GM12891 (cell line): ENCODE results near the gene KRTAP5-6.

Source experiments
- DNase-seq: peaks from one replicate; pipeline ENCODE4 v3.0.0; 2011; ENCODE audit warnings: low spot score; ENCODE audit not compliant: insufficient read length
- FAIRE-seq: peaks from 2 replicates; lab custom pipeline; 2011; peaks lifted over from hg19 to GRCh38; lab: Jason Lieb, UNC
- PAX5 ChIP-seq: IDR thresholded peaks from 2 replicates; pipeline ENCODE4 v1.6.1; 2011; ENCODE audit warnings: low read length, moderate library complexity, mild to moderate bottlenecking; ENCODE audit not compliant: insufficient read depth, severe bottlenecking
- POLR2A ChIP-seq: IDR thresholded peaks from 2 replicates; pipeline ENCODE4 v1.6.1; 2011; ENCODE audit warnings: low read depth, low read length, control low read depth
- POLR2AphosphoS5 ChIP-seq: IDR thresholded peaks from 2 replicates; pipeline ENCODE4 v1.6.1; 2011; ENCODE audit warnings: low read depth, low read length, control low read depth
- POU2F2 ChIP-seq: IDR thresholded peaks from 2 replicates; pipeline ENCODE4 v1.6.1; 2011; ENCODE audit warnings: low read depth, mild to moderate bottlenecking, control low read depth, low read length, moderate library complexity
- SPI1 ChIP-seq: IDR thresholded peaks from 2 replicates; pipeline ENCODE4 v1.6.1; 2011; ENCODE audit warnings: low read depth, low read length, control low read depth
- TAF1 ChIP-seq: IDR thresholded peaks from 2 replicates; pipeline ENCODE4 v1.6.1; 2011; ENCODE audit warnings: low read depth, low read length, control low read depth

KRTAP5-6 gene

DNA sequence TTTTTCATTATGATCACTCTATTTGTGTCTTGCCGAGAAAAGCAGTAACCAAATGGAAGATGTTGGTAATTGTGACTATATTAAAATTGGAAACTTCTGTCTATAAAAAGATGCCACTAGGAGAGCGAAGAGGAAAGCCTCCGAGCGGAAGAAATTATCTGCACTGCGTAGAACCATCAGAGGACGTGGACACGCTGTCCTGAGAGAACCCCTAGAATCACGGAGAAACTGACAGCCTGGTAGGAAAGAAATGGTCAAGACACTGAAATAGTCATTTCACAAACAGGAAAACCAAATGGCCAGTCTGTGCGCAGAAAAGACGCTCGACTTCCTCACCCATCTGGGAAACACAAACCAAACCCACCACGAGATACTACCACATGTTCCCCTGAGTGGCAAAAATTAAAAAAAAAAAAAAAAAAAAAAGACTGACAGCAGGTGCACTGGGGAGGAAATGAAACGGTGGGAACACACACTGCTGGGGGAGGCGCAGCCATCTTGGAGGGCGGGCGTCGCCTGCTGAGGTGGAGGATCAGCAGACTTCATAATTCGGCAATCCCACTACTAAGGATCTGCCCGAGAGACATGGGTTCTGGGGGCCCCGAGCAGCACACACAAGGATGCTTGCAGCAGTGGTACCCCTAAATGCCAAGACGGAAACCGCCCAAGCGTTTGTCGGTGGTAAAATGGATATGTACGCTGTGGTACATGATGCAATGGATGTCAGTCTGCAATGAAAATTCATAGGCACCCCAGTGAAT is 32.1 kb downstream of the KRTAP5-6 start:
- no peak for DNase-seq
- no peak for FAIRE-seq
- TF ChIP-seq SPI1 (0 out of 2 replicates have a peak, but pooled peaks have one; percentile 3), POLR2A (no peak)

DNA sequence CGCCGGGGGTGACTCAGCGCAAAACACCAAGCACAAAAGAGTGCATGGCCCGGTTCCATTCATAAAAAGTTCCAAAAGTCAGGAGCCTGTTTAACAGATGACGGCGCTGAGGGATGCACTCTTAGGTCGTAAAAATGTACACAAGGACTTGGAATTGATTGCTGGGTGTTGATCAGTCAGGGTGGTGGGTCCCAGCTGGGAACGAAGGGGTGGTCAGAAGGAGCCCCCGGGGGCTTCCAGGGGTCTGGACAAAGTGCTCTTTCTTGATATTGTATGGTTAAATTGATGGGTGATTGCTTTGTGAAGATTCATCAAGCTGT is 32.7 kb downstream of the KRTAP5-6 start:
- DNase-seq (no peak), FAIRE-seq (no peak)
- no peak for TF ChIP-seq POU2F2
- no peak for TF ChIP-seq PAX5
- no peak for TF ChIP-seq SPI1
- TF ChIP-seq TAF1 = no peak
- no peak for TF ChIP-seq POLR2AphosphoS5
- TF ChIP-seq POLR2A = no peak

GRCh38 chr11:1730059-1730629 is 33.1 kb downstream of the KRTAP5-6 start:
- TF ChIP-seq PAX5 (no peak), POU2F2 (no peak), POLR2A (no peak), POLR2AphosphoS5 (no peak), SPI1 (no peak), TAF1 (no peak)
- no peak for DNase-seq
- FAIRE-seq = no peak

DNA sequence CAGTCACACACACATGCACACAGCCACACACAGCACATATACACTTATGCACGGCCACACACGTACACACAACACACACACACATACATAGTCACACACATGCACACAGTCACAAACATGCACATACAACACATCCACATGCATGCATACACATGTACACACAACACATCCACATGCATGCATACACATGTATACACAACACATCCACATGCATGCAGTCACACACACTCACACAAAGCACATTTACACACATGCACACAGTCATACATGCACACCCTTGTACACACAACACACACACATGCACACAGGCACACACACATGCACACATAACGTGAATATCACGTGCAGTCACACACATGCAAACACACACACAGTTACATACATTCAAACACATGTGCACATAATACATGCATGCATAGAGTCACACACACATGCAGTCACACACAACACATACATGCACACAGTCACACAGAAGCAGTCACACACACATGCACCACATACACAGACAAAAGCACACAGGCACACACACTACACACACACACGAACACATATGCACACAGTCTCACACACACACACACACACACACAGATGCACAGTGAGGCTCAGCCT is 34.6 kb downstream of the KRTAP5-6 start:
- no peak for FAIRE-seq
- TF ChIP-seq TAF1 (no peak), POLR2AphosphoS5 (no peak), POLR2A (no peak), POU2F2 (no peak), SPI1 (no peak), PAX5 (no peak)
- no peak for DNase-seq

DNA sequence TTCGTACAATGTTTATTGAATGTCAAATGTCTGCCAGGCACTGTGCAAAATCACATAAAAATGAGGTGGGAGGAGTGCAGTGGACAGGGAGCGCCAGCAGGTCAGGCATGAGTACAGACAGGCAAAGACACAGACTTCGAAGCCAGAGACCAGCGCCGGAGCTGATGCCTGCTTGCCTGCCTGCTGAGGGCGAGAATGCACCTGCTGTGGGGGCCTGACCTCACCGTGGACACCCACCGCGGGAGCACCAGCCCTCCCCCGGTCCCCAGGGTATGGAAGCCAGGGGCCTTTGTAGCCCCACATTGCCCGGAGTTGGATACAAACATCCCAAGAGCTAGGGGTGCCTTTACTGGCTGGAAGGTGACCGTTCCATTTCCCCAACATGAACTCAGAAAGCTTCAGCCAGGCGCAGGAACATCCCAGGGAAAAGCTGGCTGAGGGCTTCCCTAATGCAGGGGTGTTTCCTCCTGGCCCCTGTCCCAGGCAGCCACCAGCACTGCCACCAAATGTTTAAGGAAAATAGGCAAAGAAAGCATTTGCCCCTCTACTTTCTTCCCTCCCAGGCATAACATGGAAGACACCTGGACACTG is 35.5 kb downstream of the KRTAP5-6 start:
- FAIRE-seq (no peak), DNase-seq (no peak)
- TF ChIP-seq SPI1 = no peak
- TF ChIP-seq PAX5 = no peak
- TF ChIP-seq POLR2AphosphoS5 = no peak
- TF ChIP-seq TAF1 = no peak
- no peak for TF ChIP-seq POU2F2
- TF ChIP-seq POLR2A = no peak

DNA sequence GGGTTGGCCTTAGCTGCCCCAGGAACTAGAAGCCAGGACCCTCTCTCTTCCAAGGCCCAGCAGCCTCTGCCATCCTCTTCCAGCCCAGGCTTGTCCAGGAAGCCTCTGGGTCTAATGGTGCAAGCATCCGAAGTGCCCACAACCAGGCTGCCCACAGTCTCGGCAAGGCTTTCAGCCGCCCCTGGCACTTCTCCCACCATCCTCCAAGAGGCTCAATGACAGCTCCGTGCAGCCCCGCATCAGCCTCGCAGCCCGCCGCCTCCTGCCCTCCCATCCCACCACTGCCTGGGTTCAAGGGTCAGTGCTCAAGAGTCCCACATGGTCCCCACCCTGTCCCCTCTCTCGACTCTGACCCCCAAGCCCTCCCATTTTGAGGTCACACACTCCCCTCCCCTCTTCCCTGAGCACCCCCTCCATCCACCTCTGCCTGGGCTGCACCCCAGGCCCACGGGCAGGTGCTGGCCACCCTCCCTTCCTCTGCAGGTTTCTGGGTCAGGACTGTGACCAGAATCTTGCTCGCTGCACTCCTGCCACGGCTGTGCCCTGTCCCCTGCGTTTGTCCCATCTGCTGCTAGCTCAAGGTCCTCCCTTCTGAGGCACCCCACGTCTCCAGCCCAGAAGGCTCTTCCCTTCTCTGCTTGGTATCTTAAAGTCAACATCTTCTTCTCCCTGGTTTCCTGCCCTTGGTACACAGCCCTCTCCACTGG is 36.2 kb downstream of the KRTAP5-6 start:
- no peak for TF ChIP-seq PAX5
- TF ChIP-seq POLR2A = no peak
- no peak for TF ChIP-seq POLR2AphosphoS5
- no peak for TF ChIP-seq SPI1
- no peak for TF ChIP-seq TAF1
- no peak for TF ChIP-seq POU2F2
- FAIRE-seq (no peak), DNase-seq (no peak)

DNA sequence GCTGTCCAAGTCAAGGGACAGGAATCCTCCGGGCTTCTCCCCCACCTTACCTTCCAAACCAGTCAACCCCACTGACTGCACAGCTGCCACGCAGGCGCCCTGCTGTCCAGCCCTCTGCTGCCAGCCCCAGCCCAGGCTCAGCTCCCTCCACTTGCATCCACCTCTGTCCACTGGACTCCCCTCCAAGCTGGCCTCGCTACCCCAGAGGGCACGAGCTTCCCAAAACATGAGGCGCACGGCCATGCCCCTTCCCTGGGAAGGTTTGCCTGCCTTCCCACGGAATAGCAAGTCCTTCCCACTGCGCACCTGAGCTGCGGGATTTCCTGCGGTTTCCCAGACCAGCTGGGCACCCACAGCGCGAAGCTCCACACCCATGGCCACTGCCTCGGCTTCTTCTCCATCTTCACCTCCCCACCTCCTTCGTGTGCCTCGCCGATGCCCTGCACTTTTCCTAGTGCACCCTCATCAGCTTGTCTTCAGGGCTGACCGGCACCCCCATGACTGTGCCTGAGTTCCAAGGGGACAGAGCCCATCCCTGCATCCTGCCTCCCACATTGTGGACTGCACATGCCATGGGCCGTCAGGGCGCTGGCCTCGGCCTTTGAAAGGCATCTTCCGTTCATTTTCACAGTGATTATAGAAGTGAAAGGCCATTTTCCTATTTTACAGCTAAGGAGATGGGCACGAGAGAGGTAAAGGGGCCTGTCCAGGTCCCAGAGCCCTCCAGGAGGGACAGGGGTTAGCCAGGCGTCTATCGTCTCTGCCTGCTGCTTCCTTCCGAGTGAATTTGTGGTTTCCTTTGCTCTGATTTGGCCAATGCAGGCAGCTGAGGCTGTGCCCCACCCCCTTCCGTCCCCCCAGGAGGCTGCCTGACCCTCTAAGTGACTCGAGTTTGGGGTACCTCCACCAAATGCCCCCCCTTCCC is 37.0 kb downstream of the KRTAP5-6 start:
- no peak for TF ChIP-seq POU2F2
- TF ChIP-seq POLR2A = no peak
- no peak for TF ChIP-seq POLR2AphosphoS5
- no peak for TF ChIP-seq SPI1
- no peak for TF ChIP-seq PAX5
- TF ChIP-seq TAF1 = no peak
- no peak for FAIRE-seq
- DNase-seq = no peak

- no peak for TF ChIP-seq SPI1
- no peak for TF ChIP-seq PAX5
- TF ChIP-seq POU2F2 = no peak
- FAIRE-seq (no peak), DNase-seq (no peak)
Measured at GRCh38 chr11:1734641-1735081, 37.7 kb downstream of the KRTAP5-6 start.

DNA sequence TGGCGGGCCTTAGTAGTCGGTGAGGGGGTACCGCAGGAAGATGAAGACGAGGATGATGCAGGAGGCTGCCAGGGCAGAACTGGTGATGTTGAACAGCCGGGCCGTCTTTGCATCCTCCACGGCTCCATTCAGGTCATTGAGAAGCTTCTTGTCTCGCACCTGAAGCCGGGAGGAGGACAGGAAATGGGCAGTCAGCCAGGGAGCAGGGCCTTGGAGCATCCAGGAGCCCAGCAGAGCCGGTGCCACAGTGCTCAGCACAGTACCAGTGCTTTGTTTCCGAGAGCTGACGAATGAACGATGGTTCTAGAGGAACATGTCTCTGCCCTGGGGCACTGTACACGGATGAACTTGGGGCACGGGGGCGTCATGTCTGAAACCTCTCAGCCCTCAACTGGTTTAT is 38.3 kb downstream of the KRTAP5-6 start:
- no peak for DNase-seq
- TF ChIP-seq POU2F2 = no peak
- TF ChIP-seq TAF1 = no peak
- no peak for TF ChIP-seq POLR2AphosphoS5
- TF ChIP-seq PAX5 = no peak
- no peak for TF ChIP-seq SPI1
- no peak for TF ChIP-seq POLR2A
- FAIRE-seq = no peak
